Inflammatory macrophage treated with lipopolysaccharide for 1 hour (primary cell): ENCODE measurements around the gene NAALADL2.

Experiments used
- DNase-seq, 2 donors: peaks; one replicate each; pipeline ENCODE4 v3.0.0-alpha.2; 2020 to 2022

NAALADL2 gene

GRCh38 chr3:175617247-175617646 lies 758.1 kb downstream of the NAALADL2 start:
- DNase-seq = no peak

GRCh38 chr3:175619369-175619768 lies 760.2 kb downstream of the NAALADL2 start:
- no peak for DNase-seq

- DNase-seq = no peak
These were observed 761.0 kb downstream of the NAALADL2 start for GRCh38 chr3:175620093-175620492.

- DNase-seq = no peak
These were observed 761.4 kb downstream of the NAALADL2 start for GRCh38 chr3:175620532-175620931.

- no peak for DNase-seq
These were observed 781.8 kb downstream of the NAALADL2 start for GRCh38 chr3:175640958-175641357.

GRCh38 chr3:175646865-175647264 lies 787.7 kb downstream of the NAALADL2 start:
- no peak for DNase-seq

GRCh38 chr3:175648899-175649298 lies 789.8 kb downstream of the NAALADL2 start:
- no peak for DNase-seq

- no peak for DNase-seq
These were observed 792.6 kb downstream of the NAALADL2 start for GRCh38 chr3:175651716-175652115.

- DNase-seq = no peak
These were observed 796.2 kb downstream of the NAALADL2 start for GRCh38 chr3:175655351-175655750.

- no peak for DNase-seq
These were observed 797.3 kb downstream of the NAALADL2 start for GRCh38 chr3:175656461-175656860.

- no peak for DNase-seq
These were observed 800.7 kb downstream of the NAALADL2 start for GRCh38 chr3:175659670-175660350.

- no peak for DNase-seq
These were observed 803.7 kb downstream of the NAALADL2 start for GRCh38 chr3:175662815-175663214.

GRCh38 chr3:175664911-175665310 lies 805.8 kb downstream of the NAALADL2 start:
- no peak for DNase-seq

GRCh38 chr3:175668300-175668699 lies 809.2 kb downstream of the NAALADL2 start:
- no peak for DNase-seq

- no peak for DNase-seq
These were observed 811.4 kb downstream of the NAALADL2 start for GRCh38 chr3:175670557-175670956.

- no peak for DNase-seq
These were observed 813.1 kb downstream of the NAALADL2 start for GRCh38 chr3:175672119-175672689.

- DNase-seq = no peak
These were observed 820.4 kb downstream of the NAALADL2 start for GRCh38 chr3:175679568-175679967.

- DNase-seq = no peak
These were observed 833.1 kb downstream of the NAALADL2 start for GRCh38 chr3:175692256-175692655.

- DNase-seq = no peak
These were observed 836.1 kb downstream of the NAALADL2 start for GRCh38 chr3:175695251-175695650.

- no peak for DNase-seq
These were observed 843.8 kb downstream of the NAALADL2 start for GRCh38 chr3:175702956-175703355.

GRCh38 chr3:175704366-175705055 lies 845.4 kb downstream of the NAALADL2 start:
- no peak for DNase-seq

GRCh38 chr3:175713268-175713667 lies 854.1 kb downstream of the NAALADL2 start:
- DNase-seq = no peak

GRCh38 chr3:175716446-175716845 lies 857.3 kb downstream of the NAALADL2 start:
- no peak for DNase-seq

GRCh38 chr3:175726228-175726627 lies 867.1 kb downstream of the NAALADL2 start:
- DNase-seq = no peak
